ENCODE measurements around the gene NCOA7. TPM values are rescaled to one million over a fixed set of nuclear protein-coding genes. Genes with fewer than 3 reads are reported as not detected.

NCOA7 gene
- total RNA-seq, 1 experiment from 2014 or later, result 9.4 TPM

GRCh38 chr6:125924169-125924568 lies 133.4 kb downstream of the NCOA7 start:
- Histone ChIP-seq H2BK15ac (ENCODE audit: low read depth, low read length) (no peak overlapping the region), H3K27me3 (ENCODE audit: insufficient read depth, low read length) (no peaks in the 10 kb centered on the region), H2BK20ac (ENCODE audit: low read depth, low read length, poor library complexity, severe bottlenecking) (no peak overlapping the region), H4K5ac (ENCODE audit: insufficient read length, low read depth, low read length) (no peak overlapping the region), H2BK120ac (ENCODE audit: low read depth, low read length, poor library complexity, severe bottlenecking) (no peak overlapping the region), H3K4ac (ENCODE audit: low read depth, low read length) (no peak overlapping the region), H3K79me1 (ENCODE audit: insufficient read depth, low read depth, low read length, poor library complexity, severe bottlenecking) (no peaks in the 10 kb centered on the region), H4K8ac (replicated peaks; ENCODE audit: insufficient read length, low read depth, low read length) (no peak overlapping the region), H3K4me1 (ENCODE audit: insufficient read depth, low read length) (no peaks in the 10 kb centered on the region; the same call in 1 of the 2 replicates), H3T11ph (ENCODE audit: low read length) (no peak overlapping the region), H3K9me3 (ENCODE audit: control insufficient read depth, low read depth, low read length) (no peaks in the 10 kb centered on the region), H3K23ac (ENCODE audit: insufficient read length, low read depth, low read length) (no peak overlapping the region), H3K56ac (ENCODE audit: insufficient read length, low read depth, low read length) (no peak overlapping the region), H3K79me2 (ENCODE audit: insufficient read depth, low read length) (no peaks in the 10 kb centered on the region), H3K14ac (ENCODE audit: insufficient read depth, low read length) (no peak overlapping the region), H3K18ac (ENCODE audit: insufficient read length, low read depth, low read length) (no peak overlapping the region), H3K23me2 (ENCODE audit: insufficient read length, low read depth, low read length, poor library complexity, severe bottlenecking) (no peaks in the 10 kb centered on the region), H3K9ac (ENCODE audit: extremely low read depth, insufficient read length, low read length) (no peak overlapping the region), H4K20me1 (ENCODE audit: control insufficient read depth, insufficient read depth, insufficient read length) (no peaks in the 10 kb centered on the region), H3K4me2 (ENCODE audit: insufficient read depth, insufficient read length, low read length) (no peak overlapping the region), H2BK12ac (ENCODE audit: insufficient read length, low read depth, low read length) (no peak overlapping the region), H4K91ac (ENCODE audit: insufficient read length, low read depth, low read length) (no peak overlapping the region), H3K27ac (ENCODE audit: insufficient read length, low read depth, low read length) (no peak overlapping the region), H2AK5ac (ENCODE audit: insufficient read length, low read length) (no peak overlapping the region), H2BK5ac (ENCODE audit: insufficient read length, low read length) (no peak overlapping the region), H2AFZ (ENCODE audit: low read length) (no peak overlapping the region)
- H3K27me3 Mint-ChIP-seq (ENCODE audit: low read depth), result no peaks in the 10 kb centered on the region
- H3K27ac Mint-ChIP-seq, result no peak overlapping the region
- no peak for TF ChIP-seq CTCF (conservative IDR thresholded peaks at IDR 0.05)
- peaks cover 0 to 9% (median 0%) of the 10 kb centered on the region in 3 experiments; a peak in 3 of 7 replicates for H3K36me3 Mint-ChIP-seq (ENCODE audit: insufficient read depth in 1 of 3, low read depth in 3 of 3)
- no peaks in the 10 kb centered on the region for H3K9me3 Mint-ChIP-seq
- H3K4me1 Mint-ChIP-seq, result peaks cover 2 to 3% of the 10 kb centered on the region in 2 experiments
- no peak overlapping the region for H3K4me3 Mint-ChIP-seq
- no peak for DNase-seq
- WGBS (ENCODE audit: extremely low coverage, insufficient read length, low lambda C conversion rate), result no CpG with 5 or more reads among the region's 2 CpGs
